GM12891 (cell line): ENCODE results near the gene ZSCAN5C.

Experiments
- PAX5 ChIP-seq: IDR thresholded peaks from 2 replicates; pipeline ENCODE4 v1.6.1; 2011; ENCODE audit warnings: low read length, moderate library complexity, mild to moderate bottlenecking; ENCODE audit not compliant: insufficient read depth, severe bottlenecking
- POLR2A ChIP-seq: IDR thresholded peaks from 2 replicates; pipeline ENCODE4 v1.6.1; 2011; ENCODE audit warnings: low read depth, low read length, control low read depth
- POLR2AphosphoS5 ChIP-seq: IDR thresholded peaks from 2 replicates; pipeline ENCODE4 v1.6.1; 2011; ENCODE audit warnings: low read depth, low read length, control low read depth
- SPI1 ChIP-seq: IDR thresholded peaks from 2 replicates; pipeline ENCODE4 v1.6.1; 2011; ENCODE audit warnings: low read depth, low read length, control low read depth
- TAF1 ChIP-seq: IDR thresholded peaks from 2 replicates; pipeline ENCODE4 v1.6.1; 2011; ENCODE audit warnings: low read depth, low read length, control low read depth

GRCh38 chr19:56174086-56174485 is 28.0 kb upstream of the ZSCAN5C start:
- TF ChIP-seq POLR2AphosphoS5 (no peak), POLR2A (no peak), SPI1 (no peak), PAX5 (no peak), TAF1 (no peak)
